Measurements from ENCODE around the gene TMED1. TPM values are rescaled to one million over a fixed set of nuclear protein-coding genes. Genes with fewer than 3 reads are reported as not detected.

TMED1 gene
- total and polyA plus RNA-seq, 2 experiments from 2014 or later: 29.7 to 37.2 TPM

- peaks cover 7% of the 10 kb centered on the region; the same call in 1 of the 2 replicates for H3F3A ChIP-seq (replicated peaks; ENCODE audit: low read depth)
- H3K4me3 Mint-ChIP-seq: no peak overlapping the region
- no peaks in the 10 kb centered on the region; the same call in 2 of the 3 replicates for H3K9me3 Mint-ChIP-seq
- no peak overlapping the region for H3K4me3 ChIP-seq
- no peaks in the 10 kb centered on the region; the same call in 1 of the 2 replicates for H4K20me1 ChIP-seq (replicated peaks; ENCODE audit: insufficient read depth)
- H3K9me2 ChIP-seq (ENCODE audit: insufficient read depth): no peaks in the 10 kb centered on the region
- H3K27me3 Mint-ChIP-seq (ENCODE audit: insufficient read depth, low read depth, poor library complexity): peaks cover 10% of the 10 kb centered on the region
- no peaks in the 10 kb centered on the region for H3K4me1 Mint-ChIP-seq
- no peak overlapping the region for H3K27ac ChIP-seq (ENCODE audit: low read depth)
- H3K79me2 ChIP-seq (replicated peaks; ENCODE audit: insufficient read depth): no peaks in the 10 kb centered on the region
- no peaks in the 10 kb centered on the region for H3K27me3 ChIP-seq (ENCODE audit: insufficient read depth)
- TF ChIP-seq ETS1 (IDR thresholded peaks at IDR 0.05) (no peak), REST (IDR thresholded peaks at IDR 0.05; ENCODE audit: unreplicated experiment) (no peak), JUNB (IDR thresholded peaks at IDR 0.05; ENCODE audit: unreplicated experiment) (no peak)
- H3K27ac Mint-ChIP-seq: no peak overlapping the region
- no peak for DNase-seq (ENCODE audit: low spot score)
- H3K36me3 ChIP-seq (ENCODE audit: insufficient read depth): no peaks in the 10 kb centered on the region
- no peak for ATAC-seq
- H3K4me2 ChIP-seq: no peak overlapping the region
- H3K4me1 ChIP-seq (ENCODE audit: insufficient read depth): no peaks in the 10 kb centered on the region
- H3K36me3 Mint-ChIP-seq (ENCODE audit: low read depth): peaks cover 37% of the 10 kb centered on the region
- H2AFZ ChIP-seq: no peak overlapping the region
Measured at GRCh38 chr19:10826846-10827245, 9.2 kb downstream of the TMED1 start.

- Mint-ChIP-seq H3K27ac (no peak overlapping the region), H3K4me1 (no peaks in the 10 kb centered on the region), H3K4me3 (no peak overlapping the region), H3K27me3 (ENCODE audit: insufficient read depth, low read depth, poor library complexity) (peaks cover 10% of the 10 kb centered on the region), H3K9me3 (no peaks in the 10 kb centered on the region; the same call in 2 of the 3 replicates), H3K36me3 (ENCODE audit: low read depth) (peaks cover 43% of the 10 kb centered on the region)
- Histone ChIP-seq H3K4me3 (no peak overlapping the region), H3K9me2 (ENCODE audit: insufficient read depth) (no peaks in the 10 kb centered on the region), H3K79me2 (replicated peaks; ENCODE audit: insufficient read depth) (no peaks in the 10 kb centered on the region), H3K36me3 (ENCODE audit: insufficient read depth) (no peaks in the 10 kb centered on the region), H3K27me3 (ENCODE audit: insufficient read depth) (no peaks in the 10 kb centered on the region), H3K4me2 (no peak overlapping the region), H4K20me1 (replicated peaks; ENCODE audit: insufficient read depth) (no peaks in the 10 kb centered on the region), H2AFZ (no peak overlapping the region), H3K4me1 (ENCODE audit: insufficient read depth) (no peaks in the 10 kb centered on the region), H3K27ac (ENCODE audit: low read depth) (no peak overlapping the region), H3F3A (replicated peaks; ENCODE audit: low read depth) (peaks cover 7% of the 10 kb centered on the region; the same call in 1 of the 2 replicates)
- no peak for DNase-seq (ENCODE audit: low spot score)
- ATAC-seq: no peak
- TF ChIP-seq EZH2 (IDR thresholded peaks at IDR 0.05; ENCODE audit: low read depth, unreplicated experiment) (no peak), JUNB (IDR thresholded peaks at IDR 0.05; ENCODE audit: unreplicated experiment) (no peak), CTCF (conservative IDR thresholded peaks at IDR 0.05; ENCODE audit: low read depth in 2 of 2) (no peak)
Measured at GRCh38 chr19:10826231-10826630, 9.8 kb downstream of the TMED1 start.
